Neural cell (in vitro differentiated cells): ENCODE results near the gene RNF25. TPM values are rescaled to one million over a fixed set of nuclear protein-coding genes. Genes with fewer than 3 reads are reported as not detected.

Experiments used
- H2AFZ ChIP-seq: fragments of 200-600, 300-800 bp; sonication (generic), shearing (Covaris generic); 2 replicates; pipeline ENCODE4 v1.6.0; 2014; ENCODE audit warnings: low read depth, mild to moderate bottlenecking, antibody characterized with exemption, low read length, moderate library complexity
- H3F3A ChIP-seq: fragments of 200-600 bp; shearing (Covaris generic); 2 replicates; pipeline ENCODE4 v1.6.1; 2016; ENCODE audit warnings: mild to moderate bottlenecking, moderate library complexity, mixed read lengths, antibody characterized with exemption, low read length; ENCODE audit not compliant: insufficient read depth, poor library complexity, severe bottlenecking
- H3K27ac ChIP-seq: fragments of 200-600, 300-800 bp; sonication (generic), shearing (Covaris generic); 2 replicates; pipeline ENCODE4 v1.5.1; 2014; ENCODE audit warnings: mild to moderate bottlenecking, low read length, moderate library complexity
- H3K27me3 ChIP-seq: fragments of 300-800, 200-600 bp; sonication (generic), shearing (Covaris generic); 2 replicates; pipeline ENCODE4 v1.6.0; 2014; ENCODE audit warnings: mild to moderate bottlenecking, low read depth, low read length, moderate library complexity; ENCODE audit not compliant: insufficient read depth
- H3K36me3 ChIP-seq: fragments of 300-800, 200-600 bp; sonication (generic), shearing (Covaris generic); 2 replicates; pipeline ENCODE4 v1.5.1; 2014; ENCODE audit warnings: mild to moderate bottlenecking, antibody characterized with exemption, low read length, moderate library complexity; ENCODE audit not compliant: insufficient read depth
- H3K4me2 ChIP-seq: fragments of 300-800, 200-600 bp; sonication (generic), shearing (Covaris generic); 2 replicates; pipeline ENCODE4 v1.6.0; 2014; ENCODE audit warnings: mild to moderate bottlenecking, low read length
- H3K4me3 ChIP-seq: fragments of 300-800, 200-600 bp; sonication (generic), shearing (Covaris generic); 2 replicates; pipeline ENCODE4 v1.5.1; 2014; ENCODE audit warnings: mild to moderate bottlenecking, low read length, moderate library complexity
- H3K79me2 ChIP-seq: fragments of 200-600 bp; shearing (Covaris generic); replicated peaks from 2 replicates; pipeline ENCODE4 v1.6.0; 2014; ENCODE audit warnings: mild to moderate bottlenecking, low read length, moderate library complexity; ENCODE audit not compliant: insufficient read depth
- H3K9ac ChIP-seq: fragments of 300-800, 200-600 bp; sonication (generic), shearing (Covaris generic); 2 replicates; pipeline ENCODE4 v1.6.1; 2016; ENCODE audit warnings: mild to moderate bottlenecking, low read length, mixed read lengths
- H3K9me2 ChIP-seq: fragments of 200-600 bp; shearing (Covaris generic); 2 replicates; pipeline ENCODE4 v1.6.1; 2016; ENCODE audit warnings: mild to moderate bottlenecking, low read length, mixed read lengths; ENCODE audit not compliant: insufficient read depth
- H3K9me3 ChIP-seq: fragments of 200-600, 300-800 bp; sonication (generic), shearing (Covaris generic); 2 replicates; pipeline ENCODE4 v1.6.1; 2016; ENCODE audit warnings: mild to moderate bottlenecking, mixed run types, low read length, moderate library complexity, mixed read lengths
- H4K20me1 ChIP-seq: fragments of 200-600 bp; shearing (Covaris generic); 2 replicates; pipeline ENCODE4 v1.6.1; 2016; ENCODE audit warnings: mild to moderate bottlenecking, mixed run types; ENCODE audit not compliant: insufficient read depth
- EP300 ChIP-seq: fragments of 450-650 bp; conservative IDR thresholded peaks from 2 replicates; pipeline ENCODE4 v1.6.1; 2014; ENCODE audit warnings: antibody characterized with exemption, mild to moderate bottlenecking, moderate library complexity; ENCODE audit not compliant: poor library complexity, severe bottlenecking
- EZH2 ChIP-seq: fragments of 200-600, 300-800 bp; shearing (Covaris generic), sonication (generic); IDR thresholded peaks from 2 replicates; pipeline ENCODE4 v1.6.1; 2014; ENCODE audit warnings: antibody characterized with exemption, low read length, borderline replicate concordance, mild to moderate bottlenecking; ENCODE audit not compliant: insufficient read depth, poor library complexity, severe bottlenecking
- MXI1 ChIP-seq: fragments of 450-650 bp; conservative IDR thresholded peaks from 2 replicates; pipeline ENCODE4 v1.6.1; 2014; ENCODE audit warnings: antibody characterized with exemption, mild to moderate bottlenecking; ENCODE audit not compliant: poor library complexity, severe bottlenecking
- POLR2AphosphoS5 ChIP-seq: IDR thresholded peaks from 2 replicates; pipeline ENCODE4 v1.6.1; 2012
- RAD21 ChIP-seq: fragments of 450-650 bp; conservative IDR thresholded peaks from 2 replicates; pipeline ENCODE4 v1.6.1; 2014; ENCODE audit warnings: antibody characterized with exemption, mild to moderate bottlenecking, moderate library complexity
- SMC3 ChIP-seq: fragments of 450-650 bp; conservative IDR thresholded peaks from 2 replicates; pipeline ENCODE4 v1.6.1; 2014; ENCODE audit warnings: antibody characterized with exemption, mild to moderate bottlenecking, moderate library complexity; ENCODE audit not compliant: poor library complexity
- TAF1 ChIP-seq: IDR thresholded peaks from 2 replicates; pipeline ENCODE4 v1.6.1; 2012; ENCODE audit warnings: low read depth
- polyA plus RNA-seq: library from polyadenylated mRNA; depleted of rRNA; stranded (reverse); fragments of >200 nt; gene quantifications from 2 replicates; pipeline ENCODE4 v1.2.3, GENCODE V29; 2014
- TF ChIP-seq, protein P1 (sequence below): fragments of 450-650 bp; IDR thresholded peaks from 2 replicates; pipeline ENCODE4 v1.5.1; 2014; ENCODE audit warnings: antibody characterized with exemption, mild to moderate bottlenecking, moderate library complexity; ENCODE audit not compliant: poor library complexity, severe bottlenecking
- TF ChIP-seq, protein P2 (sequence below): IDR thresholded peaks from 2 replicates; pipeline ENCODE4 v1.6.1; 2012; ENCODE audit warnings: borderline replicate concordance

RNF25 gene
- polyA plus RNA-seq, 1 donor from 2014 or later = 86.0 TPM

DNA sequence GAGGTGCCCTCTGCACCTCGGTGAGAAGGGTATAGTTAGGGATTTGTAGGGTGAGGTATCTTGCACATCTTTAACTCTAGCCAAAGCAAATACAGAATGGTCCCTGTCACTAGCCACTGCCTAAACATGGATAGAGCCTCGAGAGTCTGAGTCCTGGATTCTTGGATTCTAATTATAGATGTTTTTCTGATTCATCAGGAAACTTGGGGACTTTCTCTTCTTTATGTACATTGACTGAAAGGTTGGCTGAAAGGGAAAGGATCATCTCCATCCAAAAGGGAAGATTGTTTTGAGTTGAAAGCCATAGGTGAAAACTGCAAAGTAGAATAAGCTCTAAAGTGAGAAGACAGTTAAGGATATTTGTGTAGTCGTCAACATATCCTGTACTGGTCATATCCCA is 8.3 kb upstream of the RNF25 start:
- Histone ChIP-seq H3K9me3 (no peaks in the 10 kb centered on the region), H3K9ac (no peak overlapping the region), H3K4me3 (no peak overlapping the region), H4K20me1 (no peaks in the 10 kb centered on the region), H3K4me2 (no peak overlapping the region), H3K36me3 (no peaks in the 10 kb centered on the region), H3K27me3 (no peaks in the 10 kb centered on the region), H3K79me2 (no peaks in the 10 kb centered on the region), H3F3A (no peaks in the 10 kb centered on the region), H3K27ac (no peak overlapping the region), H3K9me2 (no peaks in the 10 kb centered on the region), H2AFZ (no peak overlapping the region)
- TF ChIP-seq TAF1 (no peak), POLR2AphosphoS5 (no peak), MXI1 (no peak), EP300 (no peak)

DNA sequence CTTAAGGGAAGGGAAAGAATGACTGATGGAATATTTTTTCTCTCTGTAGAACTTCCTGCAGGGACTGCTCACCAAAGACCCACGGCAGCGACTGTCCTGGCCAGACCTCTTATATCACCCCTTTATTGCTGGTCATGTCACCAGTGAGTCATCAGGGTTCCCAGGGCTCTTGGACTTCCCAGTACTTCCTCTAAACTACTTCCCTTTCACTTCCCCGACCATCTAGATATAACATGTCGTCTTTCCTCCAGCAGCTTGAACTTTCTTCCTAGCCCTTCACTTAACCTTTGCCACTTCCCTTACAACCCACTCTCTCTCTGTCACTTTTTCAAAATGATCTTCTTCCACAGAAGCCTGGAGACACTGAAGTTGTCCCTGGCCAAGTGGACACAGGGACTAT is 7.3 kb upstream of the RNF25 start:
- H3K9me2 ChIP-seq = no peaks in the 10 kb centered on the region
- H3K9me3 ChIP-seq = no peaks in the 10 kb centered on the region
- H3K36me3 ChIP-seq = no peaks in the 10 kb centered on the region
- H2AFZ ChIP-seq = no peak overlapping the region
- no peaks in the 10 kb centered on the region for H4K20me1 ChIP-seq
- no peak overlapping the region for H3K9ac ChIP-seq
- no peaks in the 10 kb centered on the region for H3K79me2 ChIP-seq
- H3K27ac ChIP-seq = no peak overlapping the region
- TF ChIP-seq RAD21 (no peak), EP300 (no peak), POLR2AphosphoS5 (no peak), MXI1 (no peak), SMC3 (no peak), EZH2 (no peak), TAF1 (no peak)
- TF ChIP-seq, protein P1, sequence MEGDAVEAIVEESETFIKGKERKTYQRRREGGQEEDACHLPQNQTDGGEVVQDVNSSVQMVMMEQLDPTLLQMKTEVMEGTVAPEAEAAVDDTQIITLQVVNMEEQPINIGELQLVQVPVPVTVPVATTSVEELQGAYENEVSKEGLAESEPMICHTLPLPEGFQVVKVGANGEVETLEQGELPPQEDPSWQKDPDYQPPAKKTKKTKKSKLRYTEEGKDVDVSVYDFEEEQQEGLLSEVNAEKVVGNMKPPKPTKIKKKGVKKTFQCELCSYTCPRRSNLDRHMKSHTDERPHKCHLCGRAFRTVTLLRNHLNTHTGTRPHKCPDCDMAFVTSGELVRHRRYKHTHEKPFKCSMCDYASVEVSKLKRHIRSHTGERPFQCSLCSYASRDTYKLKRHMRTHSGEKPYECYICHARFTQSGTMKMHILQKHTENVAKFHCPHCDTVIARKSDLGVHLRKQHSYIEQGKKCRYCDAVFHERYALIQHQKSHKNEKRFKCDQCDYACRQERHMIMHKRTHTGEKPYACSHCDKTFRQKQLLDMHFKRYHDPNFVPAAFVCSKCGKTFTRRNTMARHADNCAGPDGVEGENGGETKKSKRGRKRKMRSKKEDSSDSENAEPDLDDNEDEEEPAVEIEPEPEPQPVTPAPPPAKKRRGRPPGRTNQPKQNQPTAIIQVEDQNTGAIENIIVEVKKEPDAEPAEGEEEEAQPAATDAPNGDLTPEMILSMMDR = no peak
- TF ChIP-seq, protein P2, sequence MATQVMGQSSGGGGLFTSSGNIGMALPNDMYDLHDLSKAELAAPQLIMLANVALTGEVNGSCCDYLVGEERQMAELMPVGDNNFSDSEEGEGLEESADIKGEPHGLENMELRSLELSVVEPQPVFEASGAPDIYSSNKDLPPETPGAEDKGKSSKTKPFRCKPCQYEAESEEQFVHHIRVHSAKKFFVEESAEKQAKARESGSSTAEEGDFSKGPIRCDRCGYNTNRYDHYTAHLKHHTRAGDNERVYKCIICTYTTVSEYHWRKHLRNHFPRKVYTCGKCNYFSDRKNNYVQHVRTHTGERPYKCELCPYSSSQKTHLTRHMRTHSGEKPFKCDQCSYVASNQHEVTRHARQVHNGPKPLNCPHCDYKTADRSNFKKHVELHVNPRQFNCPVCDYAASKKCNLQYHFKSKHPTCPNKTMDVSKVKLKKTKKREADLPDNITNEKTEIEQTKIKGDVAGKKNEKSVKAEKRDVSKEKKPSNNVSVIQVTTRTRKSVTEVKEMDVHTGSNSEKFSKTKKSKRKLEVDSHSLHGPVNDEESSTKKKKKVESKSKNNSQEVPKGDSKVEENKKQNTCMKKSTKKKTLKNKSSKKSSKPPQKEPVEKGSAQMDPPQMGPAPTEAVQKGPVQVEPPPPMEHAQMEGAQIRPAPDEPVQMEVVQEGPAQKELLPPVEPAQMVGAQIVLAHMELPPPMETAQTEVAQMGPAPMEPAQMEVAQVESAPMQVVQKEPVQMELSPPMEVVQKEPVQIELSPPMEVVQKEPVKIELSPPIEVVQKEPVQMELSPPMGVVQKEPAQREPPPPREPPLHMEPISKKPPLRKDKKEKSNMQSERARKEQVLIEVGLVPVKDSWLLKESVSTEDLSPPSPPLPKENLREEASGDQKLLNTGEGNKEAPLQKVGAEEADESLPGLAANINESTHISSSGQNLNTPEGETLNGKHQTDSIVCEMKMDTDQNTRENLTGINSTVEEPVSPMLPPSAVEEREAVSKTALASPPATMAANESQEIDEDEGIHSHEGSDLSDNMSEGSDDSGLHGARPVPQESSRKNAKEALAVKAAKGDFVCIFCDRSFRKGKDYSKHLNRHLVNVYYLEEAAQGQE = no peak
- H3F3A ChIP-seq = no peaks in the 10 kb centered on the region
- H3K4me3 ChIP-seq = no peak overlapping the region
- H3K4me2 ChIP-seq = no peak overlapping the region
- no peaks in the 10 kb centered on the region for H3K27me3 ChIP-seq
